SU-DHL-6 (cell line): Measurements from ENCODE around the gene ITGA7.

ENCODE experiments used
- H2AFZ ChIP-seq: fragments of 200-600 bp; sonication (generic); 2 replicates; pipeline ENCODE4 v1.6.1; 2014; ENCODE audit warnings: low read depth, mild to moderate bottlenecking, moderate library complexity, mixed read lengths, antibody characterized with exemption, low read length; ENCODE audit not compliant: severe bottlenecking
- H3F3A ChIP-seq: fragments of 200-600 bp; shearing (Covaris generic); 2 replicates; pipeline ENCODE4 v1.6.0; 2016; ENCODE audit warnings: antibody characterized with exemption, mild to moderate bottlenecking; ENCODE audit not compliant: insufficient read depth
- H3K27ac ChIP-seq: fragments of 200-600 bp; sonication (generic); 2 replicates; pipeline ENCODE4 v1.5.1; 2016; ENCODE audit warnings: low read depth, mild to moderate bottlenecking, low read length, moderate library complexity, mixed read lengths
- H3K27me3 ChIP-seq: fragments of 200-600 bp; sonication (generic), shearing (Covaris generic); 2 replicates; pipeline ENCODE4 v1.6.0; 2014; ENCODE audit warnings: mild to moderate bottlenecking, low read length
- H3K36me3 ChIP-seq: fragments of 200-600 bp; sonication (generic); 2 replicates; pipeline ENCODE4 v1.6.1; 2014; ENCODE audit warnings: mild to moderate bottlenecking, low read length, mixed read lengths
- H3K4me2 ChIP-seq: fragments of 300-600, 200-600 bp; shearing (Covaris generic), sonication (generic); 2 replicates; pipeline ENCODE4 v1.6.0; 2014; ENCODE audit warnings: low read length, low read depth, mild to moderate bottlenecking; ENCODE audit not compliant: poor library complexity, severe bottlenecking
- H3K4me3 ChIP-seq: fragments of 200-600 bp; sonication (generic); 2 replicates; pipeline ENCODE4 v1.5.1; 2014; ENCODE audit warnings: antibody characterized with exemption, low read length, mild to moderate bottlenecking, mixed read lengths; ENCODE audit not compliant: insufficient read depth, poor library complexity, severe bottlenecking
- H3K79me2 ChIP-seq: fragments of 200-600 bp; sonication (generic); 2 replicates; pipeline ENCODE4 v1.6.1; 2014; ENCODE audit warnings: mild to moderate bottlenecking, low read length, moderate library complexity; ENCODE audit not compliant: insufficient read depth
- H3K9ac ChIP-seq: fragments of 200-600 bp; sonication (generic); 2 replicates; pipeline ENCODE4 v1.7.0; 2014; ENCODE audit warnings: mild to moderate bottlenecking, low read length
- H3K9me2 ChIP-seq: fragments of 200-600 bp; sonication (generic); replicated peaks from 2 replicates; pipeline ENCODE4 v1.6.1; 2014; ENCODE audit warnings: low read length; ENCODE audit not compliant: insufficient read depth
- H3K9me3 ChIP-seq: fragments of 200-600 bp; sonication (generic); 2 replicates; pipeline ENCODE4 v1.6.1; 2014; ENCODE audit warnings: low read length, mixed read lengths; ENCODE audit not compliant: insufficient read depth
- H4K20me1 ChIP-seq: fragments of 200-600 bp; sonication (generic); 2 replicates; pipeline ENCODE4 v1.6.1; 2014; ENCODE audit warnings: low read depth, mild to moderate bottlenecking, antibody characterized with exemption, low read length, moderate library complexity, mixed read lengths
- CTCF ChIP-seq: fragments of 200-600 bp; sonication (generic); IDR thresholded peaks from one replicate; pipeline ENCODE4 v1.5.1; 2017; ENCODE audit warnings: antibody characterized with exemption, mild to moderate bottlenecking, low read length, moderate library complexity; ENCODE audit not compliant: insufficient read depth, poor library complexity, severe bottlenecking
- EZH2phosphoT487 ChIP-seq: fragments of 200-600 bp; sonication (generic), shearing (Covaris generic); conservative IDR thresholded peaks from 2 replicates; pipeline ENCODE4 v1.6.1; 2018; ENCODE audit warnings: mild to moderate bottlenecking, antibody characterized with exemption, low read length, moderate library complexity, mixed read lengths

The ITGA7 gene

GRCh38 chr12:55741931-55742680 is 34.4 kb upstream of the ITGA7 start:
- Histone ChIP-seq H3K79me2 (no peaks in the 10 kb centered on the region), H3K36me3 (no peaks in the 10 kb centered on the region), H3K4me2 (peak overlapping the region; percentile 70), H2AFZ (peak overlapping the region; percentile 95), H3K9ac (peak overlapping the region; percentile 47; the same call in 1 of the 2 replicates), H3K27ac (no peak overlapping the region), H3F3A (peaks cover 13% of the 10 kb centered on the region), H3K9me3 (no peaks in the 10 kb centered on the region), H3K9me2 (no peaks in the 10 kb centered on the region), H4K20me1 (no peaks in the 10 kb centered on the region), H3K4me3 (no peak overlapping the region), H3K27me3 (no peaks in the 10 kb centered on the region)
- TF ChIP-seq EZH2phosphoT487 = no peak
- TF ChIP-seq CTCF = no peak

- no peak for TF ChIP-seq EZH2phosphoT487
- no peak for TF ChIP-seq CTCF
- no peaks in the 10 kb centered on the region for H3K79me2 ChIP-seq
- H3K4me2 ChIP-seq = peak overlapping the region; percentile 89
- peaks cover 7% of the 10 kb centered on the region for H3F3A ChIP-seq
- H3K9me3 ChIP-seq = no peaks in the 10 kb centered on the region
- H3K4me3 ChIP-seq = no peak overlapping the region
- H3K9ac ChIP-seq = 0 out of 2 replicates have a peak overlapping the region, but pooled peaks have one; percentile 48
- no peaks in the 10 kb centered on the region for H3K27me3 ChIP-seq
- no peaks in the 10 kb centered on the region for H3K9me2 ChIP-seq
- no peak overlapping the region for H2AFZ ChIP-seq
- no peaks in the 10 kb centered on the region for H3K36me3 ChIP-seq
- H3K27ac ChIP-seq = no peak overlapping the region
- no peaks in the 10 kb centered on the region for H4K20me1 ChIP-seq
These were observed 31.3 kb upstream of the ITGA7 start for GRCh38 chr12:55739025-55739378.

GRCh38 chr12:55738123-55739024 is 30.7 kb upstream of the ITGA7 start:
- Histone ChIP-seq H3K4me2 (peak overlapping the region; percentile 89), H3K9ac (peak overlapping the region; percentile 48), H3K9me2 (no peaks in the 10 kb centered on the region), H3K4me3 (peak overlapping the region; percentile 63), H4K20me1 (no peaks in the 10 kb centered on the region), H3K9me3 (no peaks in the 10 kb centered on the region), H3F3A (peaks cover 7% of the 10 kb centered on the region), H3K79me2 (no peaks in the 10 kb centered on the region), H3K36me3 (no peaks in the 10 kb centered on the region), H3K27ac (peak overlapping the region; percentile 42), H3K27me3 (no peaks in the 10 kb centered on the region), H2AFZ (peak overlapping the region; percentile 80)
- TF ChIP-seq CTCF (peak; percentile 78), EZH2phosphoT487 (no peak)
